GM18909 (cell line): Measurements from ENCODE around the gene ABLIM2.
"Not testable (repeated sequence)": the region's sequence is repeated elsewhere in the genome, so short reads cannot be mapped to it uniquely, and the experiment has no call there.

ENCODE experiments used
- ATAC-seq: cut with Tn5 transposase; IDR thresholded peaks from one replicate; pipeline ENCODE4 v1.9.1; 2021; ENCODE audit warnings: mild to moderate bottlenecking; ENCODE audit not compliant: unreplicated experiment, poor library complexity

ABLIM2 gene

DNA sequence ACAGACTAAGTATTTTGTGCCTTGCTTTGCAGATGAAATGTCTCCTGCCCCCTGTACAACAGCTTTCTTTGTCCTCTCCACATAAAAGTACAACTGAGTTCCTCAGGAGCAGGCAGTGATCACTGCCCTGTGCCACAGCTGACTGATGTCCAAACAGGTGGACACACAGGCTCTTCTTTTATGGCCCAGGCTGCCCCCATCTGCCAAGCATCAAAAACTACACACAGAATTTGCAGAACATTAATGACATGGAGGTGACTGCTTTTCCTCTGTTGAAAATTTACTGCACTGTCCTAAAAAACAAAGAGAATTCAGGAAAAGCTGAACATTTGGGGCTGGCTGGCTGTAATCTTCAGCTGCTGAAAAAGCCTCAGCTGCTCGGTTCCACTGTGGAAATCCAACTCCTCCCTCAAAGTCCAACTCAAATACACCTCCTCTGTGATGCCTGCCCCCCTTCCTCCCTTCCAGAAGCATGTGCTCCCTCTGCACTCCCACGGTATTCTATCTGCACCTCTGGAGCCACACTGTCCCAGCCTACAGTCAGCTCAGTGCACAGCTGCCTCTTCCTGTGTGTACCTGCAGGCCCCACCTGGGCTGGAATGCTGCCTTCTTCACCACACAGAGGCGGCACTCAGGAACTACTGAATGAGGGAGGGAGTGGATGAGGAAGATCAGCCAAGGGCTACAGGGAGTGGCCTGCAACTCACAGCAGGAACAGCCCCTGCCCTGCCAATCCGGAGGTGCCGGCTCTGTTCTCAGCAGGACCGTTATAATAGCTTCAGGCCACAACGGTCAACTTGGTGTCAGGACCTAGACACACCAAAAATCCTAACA is 229.3 kb downstream of the ABLIM2 start:
- no peak for ATAC-seq

GRCh38 chr4:7928711-7929110 is 229.9 kb downstream of the ABLIM2 start:
- ATAC-seq = no peak

DNA sequence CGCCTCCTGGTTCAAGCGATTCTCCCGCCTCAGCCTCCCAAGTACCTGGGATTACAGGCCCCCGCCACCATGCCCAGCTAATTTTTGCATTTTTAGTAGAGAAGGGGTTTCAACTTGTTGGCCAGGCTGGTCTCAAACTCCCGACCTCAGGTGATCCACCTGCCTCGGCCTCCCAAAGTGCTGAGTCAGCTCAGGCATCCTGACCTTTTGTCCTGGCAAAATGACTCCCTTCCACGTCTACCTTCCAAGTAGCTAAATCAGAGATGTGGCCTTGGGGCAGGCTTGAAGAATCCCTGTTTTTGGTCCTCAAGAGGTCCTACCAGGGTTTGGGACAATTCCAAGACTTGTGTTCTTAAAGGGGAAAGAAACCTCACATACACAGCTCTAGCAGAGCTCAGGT is 231.8 kb downstream of the ABLIM2 start:
- no peak for ATAC-seq

DNA sequence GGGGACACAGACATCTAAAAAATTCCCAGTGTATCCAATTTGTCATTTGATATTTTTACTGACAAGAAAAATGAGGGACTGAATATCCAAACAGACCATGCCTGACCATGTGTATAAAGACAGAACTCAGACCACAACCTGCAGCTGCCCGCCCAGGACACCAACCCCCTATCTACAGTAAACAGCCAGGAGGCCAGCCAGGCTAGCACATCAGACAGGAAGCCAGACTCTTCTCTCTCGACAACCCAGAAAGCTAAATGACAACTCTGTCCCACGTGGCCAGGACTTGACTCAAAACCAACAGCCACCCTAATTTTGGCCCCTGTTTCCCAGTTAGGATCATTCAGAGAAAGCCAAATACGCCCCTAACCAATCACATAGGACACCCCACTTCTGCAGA is 234.0 kb downstream of the ABLIM2 start:
- ATAC-seq = no peak

GRCh38 chr4:7924163-7924562 is 234.4 kb downstream of the ABLIM2 start:
- ATAC-seq = no peak

GRCh38 chr4:7922466-7922865 is 236.1 kb downstream of the ABLIM2 start:
- no peak for ATAC-seq

DNA sequence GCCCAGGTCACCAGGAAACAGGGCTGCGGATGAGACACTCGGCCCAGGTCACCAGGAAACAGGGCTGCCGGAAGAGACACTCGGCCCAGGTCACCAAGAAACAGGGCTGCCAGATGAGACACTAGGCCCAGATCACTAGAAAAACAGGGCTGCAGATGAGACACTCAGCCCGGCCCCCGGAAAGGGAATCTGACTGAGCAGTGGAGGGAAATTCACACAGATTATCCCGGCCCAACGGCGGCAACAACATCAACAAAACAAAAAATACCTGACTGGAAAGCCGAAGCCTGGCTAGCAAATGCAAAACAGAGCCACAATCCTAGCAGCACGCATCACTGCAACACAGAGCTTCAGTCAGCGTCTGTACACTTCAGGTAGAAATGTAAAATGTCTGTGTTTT is 239.6 kb downstream of the ABLIM2 start:
- no peak for ATAC-seq

- ATAC-seq = not testable (repeated sequence)
Measured at GRCh38 chr4:7918187-7918586, 240.4 kb downstream of the ABLIM2 start.

GRCh38 chr4:7917669-7918068 is 240.9 kb downstream of the ABLIM2 start:
- no peak for ATAC-seq

- ATAC-seq = no peak
Measured at GRCh38 chr4:7915875-7916242, 242.8 kb downstream of the ABLIM2 start.
